GM19099 (cell line): ENCODE data around the gene PRPF6.

ENCODE experiments used
- POLR2A ChIP-seq: IDR thresholded peaks from 3 replicates; pipeline ENCODE4 v1.6.1; 2011; ENCODE audit warnings: low read depth; ENCODE audit not compliant: insufficient read length; ENCODE audit errors: extremely low read depth

Gene PRPF6

GRCh38 chr20:64050261-64051032, 69.5 kb downstream of the PRPF6 start:
- TF ChIP-seq POLR2A, result no peak

GRCh38 chr20:64051033-64051452, 70.1 kb downstream of the PRPF6 start:
- no peak for TF ChIP-seq POLR2A

- no peak for TF ChIP-seq POLR2A
Observed at GRCh38 chr20:64051561-64052325, 70.8 kb downstream of the PRPF6 start.

- no peak for TF ChIP-seq POLR2A
Observed at GRCh38 chr20:64052326-64052722, 71.4 kb downstream of the PRPF6 start.

GRCh38 chr20:64052987-64053840, 72.3 kb downstream of the PRPF6 start:
- no peak for TF ChIP-seq POLR2A

GRCh38 chr20:64053841-64054661, 73.1 kb downstream of the PRPF6 start:
- TF ChIP-seq POLR2A, result no peak

- no peak for TF ChIP-seq POLR2A
Observed at GRCh38 chr20:64055396-64055892, 74.5 kb downstream of the PRPF6 start.

GRCh38 chr20:64055893-64056638, 75.1 kb downstream of the PRPF6 start:
- no peak for TF ChIP-seq POLR2A

- TF ChIP-seq POLR2A, result no peak
Observed at GRCh38 chr20:64056639-64056888, 75.6 kb downstream of the PRPF6 start.

GRCh38 chr20:64056889-64057627, 76.1 kb downstream of the PRPF6 start:
- peak; percentile 40 for TF ChIP-seq POLR2A

GRCh38 chr20:64057628-64058498, 76.9 kb downstream of the PRPF6 start:
- TF ChIP-seq POLR2A, result no peak

GRCh38 chr20:64058536-64058935, 77.6 kb downstream of the PRPF6 start:
- TF ChIP-seq POLR2A, result no peak
